Measurements from ENCODE around the gene EXT2. TPM values are rescaled to one million over a fixed set of nuclear protein-coding genes. Genes with fewer than 3 reads are reported as not detected.

Gene EXT2
- total and polyA plus RNA-seq, 4 donors = 18.0 to 95.3 (median 45.9) TPM

DNA sequence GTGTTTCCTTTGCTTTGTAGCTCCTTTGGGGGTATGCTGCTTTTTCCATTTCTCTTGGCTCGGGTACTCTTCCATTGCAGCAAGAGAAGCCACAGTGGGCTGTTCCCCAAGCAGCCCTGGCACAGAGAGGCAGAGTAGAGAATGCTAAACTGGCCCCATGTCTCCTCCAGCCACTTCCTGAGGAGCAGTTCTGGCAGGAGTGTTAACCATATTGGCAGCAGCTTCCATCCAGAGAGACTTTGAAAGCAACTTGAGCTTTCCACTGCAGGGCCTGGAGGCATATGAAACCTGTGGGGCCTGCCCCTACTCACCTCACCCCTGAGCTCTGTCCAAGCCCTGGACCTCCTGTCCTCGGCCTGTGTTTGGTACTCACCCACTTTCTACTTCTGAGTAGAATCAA, 152.6 kb downstream of the EXT2 start:
- no peak overlapping the region for H3K4me3 ChIP-seq
- TF ChIP-seq, protein P1, sequence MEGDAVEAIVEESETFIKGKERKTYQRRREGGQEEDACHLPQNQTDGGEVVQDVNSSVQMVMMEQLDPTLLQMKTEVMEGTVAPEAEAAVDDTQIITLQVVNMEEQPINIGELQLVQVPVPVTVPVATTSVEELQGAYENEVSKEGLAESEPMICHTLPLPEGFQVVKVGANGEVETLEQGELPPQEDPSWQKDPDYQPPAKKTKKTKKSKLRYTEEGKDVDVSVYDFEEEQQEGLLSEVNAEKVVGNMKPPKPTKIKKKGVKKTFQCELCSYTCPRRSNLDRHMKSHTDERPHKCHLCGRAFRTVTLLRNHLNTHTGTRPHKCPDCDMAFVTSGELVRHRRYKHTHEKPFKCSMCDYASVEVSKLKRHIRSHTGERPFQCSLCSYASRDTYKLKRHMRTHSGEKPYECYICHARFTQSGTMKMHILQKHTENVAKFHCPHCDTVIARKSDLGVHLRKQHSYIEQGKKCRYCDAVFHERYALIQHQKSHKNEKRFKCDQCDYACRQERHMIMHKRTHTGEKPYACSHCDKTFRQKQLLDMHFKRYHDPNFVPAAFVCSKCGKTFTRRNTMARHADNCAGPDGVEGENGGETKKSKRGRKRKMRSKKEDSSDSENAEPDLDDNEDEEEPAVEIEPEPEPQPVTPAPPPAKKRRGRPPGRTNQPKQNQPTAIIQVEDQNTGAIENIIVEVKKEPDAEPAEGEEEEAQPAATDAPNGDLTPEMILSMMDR (IDR thresholded peaks at IDR 0.05; ENCODE audit: control extremely low read depth, extremely low read depth) = no peak
- peaks cover 0 to 4% (median under 1%) of the 10 kb centered on the region in 4 donors for H3K9me3 ChIP-seq (ENCODE audit: control insufficient read depth in 4 of 4, insufficient read depth in 3 of 4, low read length in 3 of 4)
- DNase-seq = peak in 1 of 3 donors; percentile 34
- peaks cover 5 to 33% (median 15%) of the 10 kb centered on the region in 5 donors for H3K4me1 ChIP-seq (ENCODE audit: control insufficient read depth in 5 of 5, insufficient read depth in 5 of 5, low read length in 5 of 5)
- no peaks in the 10 kb centered on the region for H3K27me3 ChIP-seq (ENCODE audit: control insufficient read depth in 3 of 3, insufficient read depth in 3 of 3, low read length in 2 of 3)
- no peak for ATAC-seq (ENCODE audit: insufficient read depth, low FRiP score)
- H3K9ac ChIP-seq (ENCODE audit: insufficient read depth in 1 of 2, low read length in 2 of 2) = no peak overlapping the region
- 89 to 92% methylated on average over 2 of the region's 2 CpGs for WGBS, 2 donors
- H3K36me3 ChIP-seq (ENCODE audit: control insufficient read depth in 4 of 4, insufficient read depth in 4 of 4, low read length in 4 of 4) = peaks cover 0 to 6% (median 4%) of the 10 kb centered on the region in 4 donors
- no peak overlapping the region for H3K27ac ChIP-seq (ENCODE audit: low read depth in 1 of 2, low read length in 1 of 2)

DNA sequence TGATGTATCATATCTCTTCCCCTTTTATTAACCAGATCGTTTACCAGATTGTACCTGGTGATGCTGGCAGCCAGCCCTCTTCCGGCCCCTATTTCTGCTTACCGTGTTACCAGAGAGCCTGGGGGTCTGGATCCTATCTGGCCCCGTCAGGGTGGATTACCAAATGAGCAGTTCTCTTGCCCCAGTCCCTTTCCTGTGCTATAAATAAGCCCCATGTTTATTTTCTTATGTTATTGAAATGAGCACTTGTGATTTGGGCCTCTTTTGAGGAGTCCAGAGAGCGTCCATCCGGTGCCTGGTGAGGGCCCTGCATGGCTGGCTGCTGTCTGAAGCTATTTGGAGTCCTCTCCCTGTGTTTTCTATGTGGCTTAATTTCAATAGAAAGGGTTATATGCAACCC, 154.9 kb downstream of the EXT2 start:
- H3K27ac ChIP-seq (ENCODE audit: low read depth in 1 of 2, low read length in 1 of 2) = no peak overlapping the region
- peaks cover 0 to 22% (median 0%) of the 10 kb centered on the region in 5 donors for H3K4me1 ChIP-seq (ENCODE audit: control insufficient read depth in 5 of 5, insufficient read depth in 5 of 5, low read length in 5 of 5)
- no peaks in the 10 kb centered on the region for H3K27me3 ChIP-seq (ENCODE audit: control insufficient read depth in 3 of 3, insufficient read depth in 3 of 3, low read length in 2 of 3)
- peaks cover 0 to 3% (median 0%) of the 10 kb centered on the region in 4 donors for H3K36me3 ChIP-seq (ENCODE audit: control insufficient read depth in 4 of 4, insufficient read depth in 4 of 4, low read length in 4 of 4)
- H3K9ac ChIP-seq (ENCODE audit: insufficient read depth in 1 of 2, low read length in 2 of 2) = no peak overlapping the region
- H3K4me3 ChIP-seq = no peak overlapping the region
- H3K9me3 ChIP-seq (ENCODE audit: control insufficient read depth in 4 of 4, insufficient read depth in 3 of 4, low read length in 3 of 4) = peaks cover 0 to 5% (median 3%) of the 10 kb centered on the region in 4 donors
- WGBS, 2 donors = 90 to 93% methylated on average over 6 of the region's 6 CpGs
- ATAC-seq (ENCODE audit: insufficient read depth, low FRiP score) (no peak), DNase-seq (no peak)
- TF ChIP-seq, protein P1 (IDR thresholded peaks at IDR 0.05; ENCODE audit: control extremely low read depth, extremely low read depth) = no peak

DNA sequence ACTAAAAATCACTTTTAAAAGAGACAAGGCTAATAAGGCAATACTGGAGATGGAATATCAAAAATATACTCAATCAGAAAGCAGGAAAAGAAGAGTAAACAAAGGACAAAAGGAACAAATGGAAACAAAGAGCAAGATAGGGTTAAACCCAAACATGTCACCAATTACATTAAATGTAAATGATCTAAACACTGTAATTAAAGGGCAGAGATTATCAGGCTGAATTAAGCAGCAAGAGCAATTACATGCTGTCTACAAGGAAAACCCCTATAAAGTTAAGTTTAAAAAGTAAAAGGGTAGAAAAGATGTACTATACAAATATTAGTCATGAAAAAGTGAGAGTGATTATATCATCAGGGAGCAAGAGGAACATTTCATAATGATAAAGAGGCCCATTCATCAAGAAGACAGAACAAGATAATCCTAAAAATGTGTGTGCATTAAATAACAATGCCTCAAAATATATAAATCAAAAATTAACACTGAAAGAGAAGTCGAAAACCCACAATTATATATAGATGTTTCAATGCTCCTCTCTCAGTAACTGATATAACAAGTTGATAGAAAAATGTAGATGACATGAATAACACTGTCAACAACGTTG, 157.6 kb downstream of the EXT2 start:
- TF ChIP-seq, protein P1 (IDR thresholded peaks at IDR 0.05; ENCODE audit: control extremely low read depth, extremely low read depth) = no peak
- DNase-seq (no peak), ATAC-seq (ENCODE audit: insufficient read depth, low FRiP score) (no peak)
- H3K4me3 ChIP-seq = no peak overlapping the region
- no peak overlapping the region for H3K27ac ChIP-seq (ENCODE audit: low read depth in 1 of 2, low read length in 1 of 2)
- peaks cover 0 to 5% (median 3%) of the 10 kb centered on the region in 4 donors for H3K9me3 ChIP-seq (ENCODE audit: control insufficient read depth in 4 of 4, insufficient read depth in 3 of 4, low read length in 3 of 4)
- H3K27me3 ChIP-seq (ENCODE audit: control insufficient read depth in 3 of 3, insufficient read depth in 3 of 3, low read length in 2 of 3) = no peaks in the 10 kb centered on the region
- H3K9ac ChIP-seq (ENCODE audit: insufficient read depth in 1 of 2, low read length in 2 of 2) = no peak overlapping the region
- 95 to 99% methylated on average over 2 of the region's 2 CpGs for WGBS, 2 donors
- H3K36me3 ChIP-seq (ENCODE audit: control insufficient read depth in 4 of 4, insufficient read depth in 4 of 4, low read length in 4 of 4) = peaks cover 0 to 3% (median 0%) of the 10 kb centered on the region in 4 donors
- H3K4me1 ChIP-seq (ENCODE audit: control insufficient read depth in 5 of 5, insufficient read depth in 5 of 5, low read length in 5 of 5) = peaks cover 0 to 8% (median 0%) of the 10 kb centered on the region in 5 donors
